Sigmoid colon (tissue), 7 donors: ENCODE results near the gene SSBP3. TPM values are rescaled to one million over a fixed set of nuclear protein-coding genes. Genes with fewer than 3 reads are reported as not detected.
"Not testable (repeated sequence)": the region's sequence is repeated elsewhere in the genome, so short reads cannot be mapped to it uniquely, and the experiment has no call there.

Experiments used
- DNase-seq: peaks from one replicate; pipeline ENCODE4 v3.0.0-alpha.2; 2019
- H3K27ac ChIP-seq, 4 donors: fragments of 200-600 bp; sonication (generic); one replicate each; pipeline ENCODE4 v1.5.1; 2016 to 2019; ENCODE audit warnings: mild to moderate bottlenecking in 1 of 4
- H3K27me3 ChIP-seq, 3 donors: fragments of 200-600 bp; sonication (generic); one replicate each; pipeline ENCODE4 v1.5.1; 2019; ENCODE audit warnings: mild to moderate bottlenecking in 1 of 3
- H3K36me3 ChIP-seq, 4 donors: fragments of 200-600 bp; sonication (generic); one replicate each; pipeline ENCODE4 v1.5.1; 2016 to 2019
- H3K4me1 ChIP-seq, 4 donors: fragments of 200-600 bp; sonication (generic); one replicate each; pipeline ENCODE4 v1.5.1; 2017 to 2019
- H3K4me3 ChIP-seq, 4 donors: fragments of 200-600 bp; sonication (generic); one replicate each; pipeline ENCODE4 v1.5.1; 2017 to 2019; ENCODE audit warnings: mild to moderate bottlenecking in 2 of 4, moderate library complexity in 1 of 4
- H3K9me3 ChIP-seq, 4 donors: fragments of 200-600 bp in 3 of 4; sonication (generic) in 3 of 4; one replicate each; pipeline versions ENCODE4 v1.5.1 to v1.6.1; 2013 to 2019
- CTCF ChIP-seq, 4 experiments: fragments of 450-650 bp in 3 of 4; fragments of 200-600 bp in 1 of 4; IDR thresholded peaks; one replicate each; pipeline ENCODE4 v1.5.1; 2016 to 2019; ENCODE audit warnings: antibody characterized with exemption in 4 of 4, mild to moderate bottlenecking in 3 of 4, moderate library complexity in 2 of 4
- EP300 ChIP-seq, 4 donors: sonication (generic); formaldehyde crosslinking; IDR thresholded peaks; one replicate each; pipeline ENCODE4 v1.6.1; 2017; ENCODE audit warnings: antibody characterized with exemption in 4 of 4
- POLR2A ChIP-seq, 2 donors: fragments of 450-650 bp; IDR thresholded peaks; one replicate each; pipeline ENCODE4 v1.6.1; 2016; ENCODE audit warnings: antibody characterized with exemption in 2 of 2, mild to moderate bottlenecking in 2 of 2, moderate library complexity in 2 of 2
- POLR2AphosphoS5 ChIP-seq, 4 donors: sonication (generic); formaldehyde crosslinking; IDR thresholded peaks; one replicate each; pipeline ENCODE4 v1.6.1; 2017; ENCODE audit warnings: antibody characterized with exemption in 4 of 4
- WGBS, 2 donors: extraction: QIAGEN DNeasy Blood & Tissue Kit; methylation state at CpG; one replicate each; pipeline ENCODE4 v1.1.7; 2013; 5-methylcytosine and 5-hydroxymethylcytosine counted together
- intact Hi-C: fragments of 100-400 bp; cut with DNase I; formaldehyde crosslinking; loops from one replicate; pipeline ENCODE4 v1.15.1; 2023
- polyA plus RNA-seq, 3 donors: library from polyadenylated mRNA; stranded (reverse); fragments of 200-250 nt; gene quantifications; one replicate each; pipeline ENCODE4 v1.2.3, GENCODE V29; 2013
- total RNA-seq, 4 donors: library from RNA; depleted of rRNA; stranded (reverse); fragments of >200 nt; gene quantifications; one replicate each; pipeline ENCODE4 v1.1.0, GENCODE V29; 2016
- donor health status: healthy with polysubstance abuse.
- donor health status: Bipolar disorder and iron deficiency.
- donor health status: healthy.

The SSBP3 gene
- total and polyA plus RNA-seq, 7 donors: 27.4 to 62.5 (median 38.5) TPM

GRCh38 chr1:54237586-54237985, 168.6 kb downstream of the SSBP3 start:
- no peak overlapping the region for H3K27ac ChIP-seq
- H3K4me1 ChIP-seq: peaks cover 0 to 8% (median 4%) of the 10 kb centered on the region in 4 donors
- WGBS, 2 donors: 91 to 96% methylated on average over 10 of the region's 10 CpGs
- TF ChIP-seq POLR2A (IDR thresholded peaks at IDR 0.05) (no peak), POLR2AphosphoS5 (IDR thresholded peaks at IDR 0.05) (no peak), EP300 (IDR thresholded peaks at IDR 0.05) (no peak), CTCF (IDR thresholded peaks at IDR 0.05) (no peak)
- DNase-seq: no peak
- intact Hi-C loops: no loop called here
- no peaks in the 10 kb centered on the region for H3K27me3 ChIP-seq
- no peak overlapping the region for H3K4me3 ChIP-seq
- peaks cover 0 to 61% (median 19%) of the 10 kb centered on the region in 4 donors for H3K36me3 ChIP-seq
- no peaks in the 10 kb centered on the region for H3K9me3 ChIP-seq

- intact Hi-C loops: no loop called here
- no peak overlapping the region for H3K27ac ChIP-seq
- WGBS, 2 donors: 70 to 92% methylated on average over 2 of the region's 2 CpGs
- H3K4me3 ChIP-seq: no peak overlapping the region
- TF ChIP-seq CTCF (IDR thresholded peaks at IDR 0.05) (no peak), EP300 (IDR thresholded peaks at IDR 0.05) (no peak), POLR2AphosphoS5 (IDR thresholded peaks at IDR 0.05) (no peak), POLR2A (IDR thresholded peaks at IDR 0.05) (no peak)
- H3K4me1 ChIP-seq: peaks cover 0 to 9% (median 4%) of the 10 kb centered on the region in 4 donors
- no peaks in the 10 kb centered on the region for H3K27me3 ChIP-seq
- peaks cover 0 to 39% (median 9%) of the 10 kb centered on the region in 4 donors for H3K36me3 ChIP-seq
- no peaks in the 10 kb centered on the region for H3K9me3 ChIP-seq
- DNase-seq: no peak
Observed at GRCh38 chr1:54234284-54234683, 171.9 kb downstream of the SSBP3 start.

- Histone ChIP-seq H3K4me1 (peaks cover 0 to 18% (median 12%) of the 10 kb centered on the region in 4 donors), H3K36me3 (peaks cover 0 to 31% (median 7%) of the 10 kb centered on the region in 4 donors)
- H3K27me3 ChIP-seq, H3K9me3 ChIP-seq, intact Hi-C loops, DNase-seq, H3K27ac ChIP-seq, H3K4me3 ChIP-seq: not testable (repeated sequence)
- 96 to 97% methylated on average over 33 of the region's 33 CpGs for WGBS, 2 donors
Observed at GRCh38 chr1:54233196-54233595, 173.0 kb downstream of the SSBP3 start.

- 71 to 80% methylated on average over 15 of the region's 15 CpGs for WGBS, 2 donors
- H3K4me1 ChIP-seq: peaks cover 0 to 31% (median 22%) of the 10 kb centered on the region in 4 donors
- intact Hi-C loops: no loop called here
- no peaks in the 10 kb centered on the region for H3K9me3 ChIP-seq
- no peak for DNase-seq
- peaks cover 0 to 20% (median 1%) of the 10 kb centered on the region in 4 donors for H3K36me3 ChIP-seq
- no peak for TF ChIP-seq POLR2A (IDR thresholded peaks at IDR 0.05)
- TF ChIP-seq POLR2AphosphoS5 (IDR thresholded peaks at IDR 0.05): no peak
- no peak overlapping the region for H3K4me3 ChIP-seq
- H3K27me3 ChIP-seq: no peaks in the 10 kb centered on the region
- no peak overlapping the region for H3K27ac ChIP-seq
Observed at GRCh38 chr1:54230507-54231339, 175.5 kb downstream of the SSBP3 start.

GRCh38 chr1:54229281-54229891, 176.8 kb downstream of the SSBP3 start:
- H3K27me3 ChIP-seq: no peaks in the 10 kb centered on the region
- H3K36me3 ChIP-seq: peaks cover 0 to 24% (median 3%) of the 10 kb centered on the region in 4 donors
- no peak for DNase-seq
- H3K4me1 ChIP-seq: peaks cover 0 to 31% (median 22%) of the 10 kb centered on the region in 4 donors
- H3K27ac ChIP-seq: peak overlapping the region in 2 of 4 donors; percentile 36 to 46
- WGBS, 2 donors: 59 to 66% methylated on average over 11 of the region's 11 CpGs
- no peak overlapping the region for H3K4me3 ChIP-seq
- no peak for TF ChIP-seq POLR2AphosphoS5 (IDR thresholded peaks at IDR 0.05)
- TF ChIP-seq EP300 (IDR thresholded peaks at IDR 0.05): no peak
- TF ChIP-seq CTCF (IDR thresholded peaks at IDR 0.05): no peak
- TF ChIP-seq POLR2A (IDR thresholded peaks at IDR 0.05): no peak
- intact Hi-C loops: no loop called here
- no peaks in the 10 kb centered on the region for H3K9me3 ChIP-seq
